Ovary (tissue), 9 donors: ENCODE results near the gene SBF2. TPM values are rescaled to one million over a fixed set of nuclear protein-coding genes. Genes with fewer than 3 reads are reported as not detected.
"Not testable (repeated sequence)": the region's sequence is repeated elsewhere in the genome, so short reads cannot be mapped to it uniquely, and the experiment has no call there.

Experiments used
- DNase-seq, 5 donors: peaks; one replicate each; pipeline ENCODE4 v3.0.0-alpha.2; 2019 to 2020
- H3K27ac ChIP-seq, 2 donors: fragments of 200-600 bp; one replicate each; pipeline versions ENCODE4 v1.5.1 to v1.8.0; 2019 to 2022
- H3K27me3 ChIP-seq: fragments of 200-600 bp; one replicate; pipeline ENCODE4 v1.8.0; 2022
- H3K36me3 ChIP-seq: fragments of 200-600 bp; sonication (generic); one replicate; pipeline ENCODE4 v1.5.1; 2019
- H3K4me1 ChIP-seq: one replicate; pipeline ENCODE4 v1.8.1; 2013; ENCODE audit warnings: mild to moderate bottlenecking, moderate library complexity; ENCODE audit not compliant: insufficient read depth
- H3K4me3 ChIP-seq: fragments of 200-600 bp; sonication (generic); one replicate; pipeline ENCODE4 v1.5.1; 2017
- H3K9me3 ChIP-seq, 2 donors: fragments of 200-600 bp in 1 of 2; sonication (generic) in 1 of 2; one replicate each; pipeline versions ENCODE4 v1.5.1 to v1.8.1; 2013 to 2019; ENCODE audit warnings: mild to moderate bottlenecking in 1 of 2, moderate library complexity in 1 of 2
- CTCF ChIP-seq, 3 donors: fragments of 450-650 bp in 2 of 3; fragments of 200-600 bp in 1 of 3; IDR thresholded peaks; one replicate each; pipeline versions ENCODE4 v1.5.1 to v1.8.0; 2016 to 2022; ENCODE audit warnings: antibody characterized with exemption in 3 of 3, mild to moderate bottlenecking in 1 of 3
- EP300 ChIP-seq: sonication (generic); formaldehyde crosslinking; IDR thresholded peaks from one replicate; pipeline ENCODE4 v1.6.1; 2017; ENCODE audit warnings: antibody characterized with exemption
- POLR2A ChIP-seq: fragments of 450-650 bp; IDR thresholded peaks from one replicate; pipeline ENCODE4 v1.6.1; 2017; ENCODE audit warnings: antibody characterized with exemption, mild to moderate bottlenecking, moderate library complexity
- WGBS, 3 donors: extraction: QIAGEN DNeasy Blood & Tissue Kit in 1 of 3; methylation state at CpG; one replicate each; pipeline versions ENCODE4 v1.1.5 to v1.1.7; 2013 to 2017; 5-methylcytosine and 5-hydroxymethylcytosine counted together
- intact Hi-C, 4 donors: fragments of 100-400 bp; cut with DNase I; formaldehyde crosslinking; loops; one replicate each; pipeline versions ENCODE4 v1.11.0 to v1.15.1; 2022 to 2023
- polyA plus RNA-seq, 2 donors: library from polyadenylated mRNA; stranded (reverse); fragments of 200-250 nt in 1 of 2; fragments of 350-450 nt in 1 of 2; fragmentation: Illumina TruSeq in 1 of 2; extraction: RNeasy Lipid Tissue Mini Kit (QIAGEN cat#74804) in 1 of 2; gene quantifications; one replicate each; pipeline ENCODE4 v1.2.3, GENCODE V29; 2013 to 2014
- total RNA-seq, 7 donors: library from RNA; depleted of rRNA in 2 of 7; stranded (reverse); fragments of >200 nt in 2 of 7; fragmentation: NEBNext Ultra II Directional in 3 of 7; extraction: Animal tissue kit (Norgen Biotek cat#: 25700) in 3 of 7; gene quantifications; one replicate each; pipeline versions ENCODE4 v1.1.0 to v1.2.4, GENCODE V29; 2016 to 2023
- donor health status: DM: no; HTN: no; CAD: no; lungs with moderate emphysema.
- donor health status: DM: no; HTN: no; CAD: no.
- donor health status: Bipolar disorder and iron deficiency.
- donor health status: DM: yes; HTN: yes; CAD: no.
- donor health status: DM: no; HTN: no; CAD: no.
- donor health status: DM: yes; HTN: yes; CAD: no.

The SBF2 gene
- total and polyA plus RNA-seq, 9 donors = 27.4 to 77.5 (median 50.8) TPM

- H3K9me3 ChIP-seq = no peaks in the 10 kb centered on the region
- no peaks in the 10 kb centered on the region for H3K27me3 ChIP-seq
- peaks cover 2% of the 10 kb centered on the region for H3K4me1 ChIP-seq
- no peaks in the 10 kb centered on the region for H3K36me3 ChIP-seq
- no peak overlapping the region for H3K4me3 ChIP-seq
- 49 to 50% (median 50%) methylated on average over 7 of the region's 7 CpGs for WGBS, 3 donors
- intact Hi-C loops = no loop called here
- H3K27ac ChIP-seq = no peak overlapping the region
- DNase-seq = no peak
- peak in 2 of 3 donors; percentile 17 to 32 for TF ChIP-seq CTCF (IDR thresholded peaks at IDR 0.05)
- TF ChIP-seq POLR2A = no peak
Observed at GRCh38 chr11:9748361-9748970, 545.6 kb downstream of the SBF2 start.

GRCh38 chr11:9747828-9748227 is 546.2 kb downstream of the SBF2 start:
- DNase-seq = no peak
- intact Hi-C loops = no loop called here

GRCh38 chr11:9747229-9747628 is 546.8 kb downstream of the SBF2 start:
- TF ChIP-seq EP300 (no peak), POLR2A (no peak), CTCF (IDR thresholded peaks at IDR 0.05) (no peak)
- WGBS, 3 donors = 73 to 85% (median 84%) methylated on average over 1 of the region's 1 CpG
- Histone ChIP-seq H3K36me3 (no peaks in the 10 kb centered on the region), H3K27ac (no peak overlapping the region), H3K27me3 (no peaks in the 10 kb centered on the region), H3K4me1 (peaks cover 2% of the 10 kb centered on the region), H3K4me3 (no peak overlapping the region), H3K9me3 (no peaks in the 10 kb centered on the region)
- intact Hi-C loops = no loop called here
- no peak for DNase-seq

More at GRCh38 chr11:9747828-9748227, 546.2 kb downstream of the SBF2 start:
- 44 to 56% (median 50%) methylated on average over 5 of the region's 5 CpGs for WGBS, 3 donors
- TF ChIP-seq POLR2A = no peak
- TF ChIP-seq EP300 = no peak
- no peak for TF ChIP-seq CTCF (IDR thresholded peaks at IDR 0.05)
- H3K9me3 ChIP-seq = no peaks in the 10 kb centered on the region
- H3K4me1 ChIP-seq = peaks cover 2% of the 10 kb centered on the region
- no peaks in the 10 kb centered on the region for H3K36me3 ChIP-seq
- no peak overlapping the region for H3K27ac ChIP-seq
- H3K4me3 ChIP-seq = no peak overlapping the region
- H3K27me3 ChIP-seq = no peaks in the 10 kb centered on the region

- no peaks in the 10 kb centered on the region for H3K27me3 ChIP-seq
- H3K4me3 ChIP-seq = no peak overlapping the region
- H3K9me3 ChIP-seq = no peaks in the 10 kb centered on the region
- 82 to 96% (median 88%) methylated on average over 7 of the region's 7 CpGs for WGBS, 3 donors
- H3K4me1 ChIP-seq = peaks cover 2% of the 10 kb centered on the region
- no peak overlapping the region for H3K27ac ChIP-seq
- no peak for DNase-seq
- intact Hi-C loops = no loop called here
- TF ChIP-seq CTCF (IDR thresholded peaks at IDR 0.05) (no peak), EP300 (no peak), POLR2A (no peak)
- no peaks in the 10 kb centered on the region for H3K36me3 ChIP-seq
Observed at GRCh38 chr11:9745411-9746211, 548.4 kb downstream of the SBF2 start.

- H3K36me3 ChIP-seq, H3K4me3 ChIP-seq, H3K9me3 ChIP-seq, DNase-seq, H3K27ac ChIP-seq, H3K27me3 ChIP-seq, intact Hi-C loops, H3K4me1 ChIP-seq: not testable (repeated sequence)
- 53 to 88% (median 85%) methylated on average over 3 of the region's 3 CpGs for WGBS, 3 donors
Observed at GRCh38 chr11:9743512-9743911, 550.5 kb downstream of the SBF2 start.
